OCI-LY1 (cell line): ENCODE data around the gene RRAGD.

Experiments
- H2AFZ ChIP-seq: fragments of 200-600 bp; sonication (generic), shearing (Covaris generic); 2 replicates; pipeline ENCODE4 v1.6.0; 2014; ENCODE audit warnings: antibody characterized with exemption, mild to moderate bottlenecking, low read length
- H3F3A ChIP-seq: fragments of 200-600 bp; sonication (generic), shearing (Covaris generic); 2 replicates; pipeline ENCODE4 v1.6.0; 2014; ENCODE audit warnings: mild to moderate bottlenecking, antibody characterized with exemption, low read length, moderate library complexity; ENCODE audit not compliant: insufficient read depth
- H3K27ac ChIP-seq: fragments of 200-600 bp; sonication (generic); 2 replicates; pipeline ENCODE4 v1.5.1; 2014; ENCODE audit warnings: low read length, mixed run types, mild to moderate bottlenecking, low read depth; ENCODE audit not compliant: poor library complexity, severe bottlenecking
- H3K27me3 ChIP-seq: fragments of 200-600 bp; sonication (generic); 2 replicates; pipeline ENCODE4 v1.6.0; 2014; ENCODE audit warnings: antibody characterized with exemption, mild to moderate bottlenecking, low read length, moderate library complexity; ENCODE audit not compliant: insufficient read depth
- H3K36me3 ChIP-seq: fragments of 200-600 bp; sonication (generic); 2 replicates; pipeline ENCODE4 v1.6.1; 2014; ENCODE audit warnings: mild to moderate bottlenecking, antibody characterized with exemption, low read length, moderate library complexity, mixed read lengths; ENCODE audit not compliant: insufficient read depth
- H3K4me1 ChIP-seq: fragments of 200-600 bp; sonication (generic); 2 replicates; pipeline ENCODE4 v1.5.1; 2014; ENCODE audit warnings: mild to moderate bottlenecking, low read length, moderate library complexity; ENCODE audit not compliant: insufficient read depth, severe bottlenecking
- H3K4me2 ChIP-seq: fragments of 200-600 bp; sonication (generic), shearing (Covaris generic); 2 replicates; pipeline ENCODE4 v1.6.1; 2014; ENCODE audit warnings: low read length
- H3K4me3 ChIP-seq: fragments of 200-600 bp; sonication (generic); 2 replicates; pipeline ENCODE4 v1.5.1; 2014; ENCODE audit warnings: low read length, low read depth, mild to moderate bottlenecking, mixed read lengths; ENCODE audit not compliant: poor library complexity, severe bottlenecking
- H3K79me2 ChIP-seq: fragments of 200-600 bp; shearing (Covaris generic); 2 replicates; pipeline ENCODE4 v1.6.1; 2016; ENCODE audit warnings: mixed run types, low read length, mixed read lengths; ENCODE audit not compliant: insufficient read depth
- H3K9ac ChIP-seq: fragments of 200-600 bp; sonication (generic), shearing (Covaris generic); 2 replicates; pipeline ENCODE4 v1.6.1; 2014; ENCODE audit warnings: mild to moderate bottlenecking, low read length, mixed read lengths
- H3K9me2 ChIP-seq: fragments of 200-600 bp; sonication (generic), shearing (Covaris generic); 2 replicates; pipeline ENCODE4 v1.6.1; 2014; ENCODE audit warnings: low read depth, mild to moderate bottlenecking, low read length, mixed read lengths
- H3K9me3 ChIP-seq: fragments of 200-600 bp; shearing (Covaris generic); 2 replicates; pipeline ENCODE4 v1.6.1; 2014; ENCODE audit warnings: low read length, mixed read lengths
- H4K20me1 ChIP-seq: fragments of 200-600 bp; sonication (generic), shearing (Covaris generic); 2 replicates; pipeline ENCODE4 v1.6.0; 2016; ENCODE audit warnings: mild to moderate bottlenecking, low read length; ENCODE audit not compliant: insufficient read depth
- CTCF ChIP-seq: fragments of 200-600 bp; sonication (generic), shearing (Covaris generic); IDR thresholded peaks from 2 replicates; pipeline ENCODE4 v1.5.1; 2017; ENCODE audit warnings: mild to moderate bottlenecking, antibody characterized with exemption, low read length, moderate library complexity, mixed read lengths
- EZH2 ChIP-seq: fragments of 200-600 bp; sonication (generic), shearing (Covaris generic); IDR thresholded peaks from 2 replicates; pipeline ENCODE4 v1.8.0; 2017; ENCODE audit warnings: borderline replicate concordance, mixed run types, mild to moderate bottlenecking, antibody characterized with exemption, low read length, moderate library complexity, mixed read lengths

The RRAGD gene

DNA sequence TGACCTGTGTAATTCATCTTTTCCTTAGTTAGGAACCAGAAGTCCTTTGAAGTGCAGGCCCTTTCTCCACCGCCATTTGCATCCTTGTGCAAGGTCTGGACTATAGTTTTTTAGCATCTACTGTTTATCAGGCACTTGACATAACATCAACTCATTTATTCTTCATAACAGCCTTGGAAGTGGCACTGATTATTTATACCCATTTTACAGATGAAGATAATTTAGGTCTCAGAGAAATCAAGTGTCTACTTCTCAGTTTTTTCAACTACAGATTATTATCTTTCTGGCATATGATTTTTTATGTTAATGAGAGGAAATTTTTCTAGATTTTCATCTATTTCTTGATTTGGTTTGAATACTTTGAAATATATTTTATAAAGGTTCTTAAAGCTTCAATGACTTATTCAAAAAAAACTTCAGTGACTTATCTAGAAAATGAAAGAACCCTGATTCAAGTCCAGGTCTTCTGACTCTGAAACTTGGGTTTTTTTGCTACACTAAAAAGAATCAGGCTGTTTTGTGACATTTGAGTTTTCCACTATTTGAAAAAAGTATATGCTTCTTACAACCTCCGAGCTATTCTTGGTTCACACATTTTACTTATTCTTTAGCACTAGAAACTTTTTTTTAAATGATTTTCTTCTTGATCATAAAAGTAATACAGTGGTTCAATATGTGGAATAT, 56.4 kb downstream of the RRAGD start:
- H2AFZ ChIP-seq: no peak overlapping the region

GRCh38 chr6:89353702-89354392, 58.2 kb downstream of the RRAGD start:
- no peak overlapping the region for H2AFZ ChIP-seq
- H3K9ac ChIP-seq: peak overlapping the region; percentile 93
- peak overlapping the region; percentile 100 for H3K27ac ChIP-seq
- no peaks in the 10 kb centered on the region for H4K20me1 ChIP-seq
- H3K27me3 ChIP-seq: no peaks in the 10 kb centered on the region
- H3K36me3 ChIP-seq: peaks cover 24% of the 10 kb centered on the region
- H3K4me3 ChIP-seq: peak overlapping the region; percentile 79
- peaks cover 77% of the 10 kb centered on the region for H3K4me1 ChIP-seq
- no peak for TF ChIP-seq EZH2
- no peak for TF ChIP-seq CTCF
- peaks cover 45% of the 10 kb centered on the region for H3K79me2 ChIP-seq
- peak overlapping the region; percentile 77 for H3K4me2 ChIP-seq
- H3K9me2 ChIP-seq: no peaks in the 10 kb centered on the region
- no peaks in the 10 kb centered on the region for H3K9me3 ChIP-seq
- peaks cover 13% of the 10 kb centered on the region; the same call in 1 of the 2 replicates for H3F3A ChIP-seq

More for the DNA sequence above, 56.4 kb downstream of the RRAGD start:
- Histone ChIP-seq H3K9ac (peak overlapping the region; percentile 64), H3K9me3 (no peaks in the 10 kb centered on the region), H4K20me1 (no peaks in the 10 kb centered on the region), H3K79me2 (peaks cover 27% of the 10 kb centered on the region), H3K4me2 (peak overlapping the region; percentile 64), H3K4me1 (peaks cover 74% of the 10 kb centered on the region), H3K4me3 (no peak overlapping the region), H3F3A (peaks cover 13% of the 10 kb centered on the region; the same call in 1 of the 2 replicates), H3K9me2 (no peaks in the 10 kb centered on the region), H3K27ac (peak overlapping the region; percentile 100), H3K27me3 (no peaks in the 10 kb centered on the region), H3K36me3 (peaks cover 10% of the 10 kb centered on the region)
- TF ChIP-seq CTCF (no peak), EZH2 (no peak)

DNA sequence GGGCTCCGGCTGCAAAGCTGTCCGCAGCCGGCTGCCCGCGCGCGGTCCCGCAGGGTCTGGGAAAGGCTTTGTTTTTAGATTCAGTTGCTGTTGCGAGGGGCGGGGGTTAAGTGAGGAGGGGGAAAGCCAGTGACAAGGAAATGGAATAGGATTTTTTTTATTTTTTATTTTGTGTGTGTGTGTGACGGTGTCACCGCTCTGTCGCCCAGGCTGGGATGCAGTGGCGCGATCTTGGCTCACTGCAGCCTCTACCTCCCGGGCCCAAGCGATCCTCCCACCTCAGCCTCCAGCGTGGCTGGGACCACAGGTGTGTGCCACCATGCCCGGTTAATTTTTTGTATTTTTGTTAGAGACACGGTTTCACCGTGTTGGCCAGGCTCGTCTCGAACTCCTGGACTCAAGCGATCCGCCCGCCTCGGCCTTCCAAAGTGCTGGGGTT, 58.9 kb downstream of the RRAGD start:
- peak overlapping the region; percentile 79 for H3K4me3 ChIP-seq
- peaks cover 52% of the 10 kb centered on the region for H3K79me2 ChIP-seq
- peak overlapping the region; percentile 100 for H3K27ac ChIP-seq
- no peaks in the 10 kb centered on the region for H3K27me3 ChIP-seq
- peak overlapping the region; percentile 77 for H3K4me2 ChIP-seq
- no peaks in the 10 kb centered on the region for H4K20me1 ChIP-seq
- H3F3A ChIP-seq: peaks cover 13% of the 10 kb centered on the region; the same call in 1 of the 2 replicates
- no peaks in the 10 kb centered on the region for H3K9me2 ChIP-seq
- peaks cover 31% of the 10 kb centered on the region for H3K36me3 ChIP-seq
- H3K9me3 ChIP-seq: no peaks in the 10 kb centered on the region
- TF ChIP-seq EZH2: no peak
- TF ChIP-seq CTCF: no peak
- H2AFZ ChIP-seq: no peak overlapping the region
- H3K9ac ChIP-seq: peak overlapping the region; percentile 93
- H3K4me1 ChIP-seq: peaks cover 77% of the 10 kb centered on the region
